T-helper 9 cell (primary cell): Measurements from ENCODE around the gene CTIF.

Experiments used
- DNase-seq: peaks from one replicate; pipeline ENCODE4 v3.0.0-alpha.2; 2020

CTIF gene

DNA sequence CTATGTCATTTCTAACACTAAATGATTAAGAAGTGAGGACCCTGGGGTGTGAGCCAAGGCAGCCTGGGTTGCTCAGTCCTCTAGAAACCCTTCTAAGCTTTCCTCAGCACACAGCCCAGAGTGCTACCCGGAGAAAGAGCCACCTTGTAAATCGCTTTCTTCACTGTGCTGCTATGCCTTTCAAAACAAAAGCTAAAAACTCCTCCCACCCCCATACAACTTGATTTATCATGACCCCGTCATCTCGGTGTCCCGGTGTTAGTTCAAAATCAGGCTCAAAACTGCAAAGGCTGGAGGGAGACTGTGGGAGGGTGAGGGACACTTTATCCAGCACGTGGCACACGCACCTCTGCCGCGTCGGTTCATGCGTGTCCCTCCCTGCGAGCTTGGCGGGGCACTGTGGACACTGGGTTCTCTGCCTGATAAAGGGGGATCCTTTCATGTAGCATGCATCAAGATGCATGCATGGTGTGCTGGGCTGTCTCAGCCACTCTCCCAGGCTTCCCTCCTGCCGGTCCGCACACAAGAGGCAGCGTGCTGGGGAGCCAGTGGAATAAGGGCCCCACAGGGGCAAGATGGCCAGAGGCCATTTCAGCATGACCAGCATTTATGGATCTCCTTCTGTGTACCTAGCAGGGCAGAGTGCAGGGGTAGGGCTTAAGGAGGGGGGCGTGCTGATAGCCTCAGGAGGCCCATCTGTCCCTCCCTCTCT lies 241.5 kb downstream of the CTIF start:
- DNase-seq: no peak

GRCh38 chr18:48780913-48781162 lies 242.0 kb downstream of the CTIF start:
- DNase-seq: no peak

GRCh38 chr18:48781163-48781987 lies 242.5 kb downstream of the CTIF start:
- no peak for DNase-seq

DNA sequence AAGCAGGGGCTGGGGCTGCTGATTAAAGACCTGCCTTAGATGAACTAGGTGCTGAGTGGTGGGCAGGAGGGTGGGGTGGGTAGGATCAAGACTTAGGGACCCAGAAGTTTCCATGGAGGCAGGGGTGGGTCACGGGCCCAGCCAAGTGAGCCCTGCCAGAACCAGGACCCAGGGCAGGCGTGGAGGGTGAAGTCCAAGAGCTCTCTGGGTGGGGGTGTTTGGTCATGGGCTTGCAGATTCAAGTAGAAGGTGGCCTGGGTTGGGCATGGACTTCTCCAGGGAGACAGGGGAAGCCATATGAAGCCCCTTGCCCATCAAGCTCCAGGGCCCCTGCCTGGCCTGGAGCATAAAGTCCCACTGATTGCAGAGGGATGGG lies 243.1 kb downstream of the CTIF start:
- no peak for DNase-seq

DNA sequence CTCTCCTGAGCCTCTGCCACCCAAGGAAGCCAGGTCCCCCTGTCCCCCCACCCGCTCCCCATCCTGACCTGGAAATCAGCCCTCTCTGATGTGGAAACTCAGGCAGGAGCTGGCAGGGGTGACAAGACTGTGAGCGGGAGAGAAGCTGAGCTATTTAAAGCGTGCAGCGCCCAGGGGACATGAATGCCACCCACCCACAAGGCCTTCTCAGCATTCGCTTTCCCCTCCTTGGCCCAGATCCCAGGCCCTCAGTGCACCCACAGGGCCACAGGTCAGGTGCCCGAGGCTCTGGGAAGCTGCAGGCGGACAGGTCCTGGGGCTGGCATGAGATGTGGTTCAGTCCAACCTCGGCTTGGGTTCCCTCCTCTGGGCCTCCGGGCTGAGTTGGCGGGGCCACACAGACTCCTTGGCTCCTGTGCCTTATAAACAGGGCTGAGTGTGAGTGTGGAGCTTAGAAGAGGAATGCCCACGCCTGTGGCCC lies 243.6 kb downstream of the CTIF start:
- no peak for DNase-seq

- DNase-seq: no peak
Measured at GRCh38 chr18:48783616-48784520, 245.0 kb downstream of the CTIF start.

- DNase-seq: no peak
Measured at GRCh38 chr18:48784656-48785055, 245.8 kb downstream of the CTIF start.

- DNase-seq: no peak
Measured at GRCh38 chr18:48785091-48785614, 246.3 kb downstream of the CTIF start.

GRCh38 chr18:48785736-48786454 lies 247.1 kb downstream of the CTIF start:
- no peak for DNase-seq

DNA sequence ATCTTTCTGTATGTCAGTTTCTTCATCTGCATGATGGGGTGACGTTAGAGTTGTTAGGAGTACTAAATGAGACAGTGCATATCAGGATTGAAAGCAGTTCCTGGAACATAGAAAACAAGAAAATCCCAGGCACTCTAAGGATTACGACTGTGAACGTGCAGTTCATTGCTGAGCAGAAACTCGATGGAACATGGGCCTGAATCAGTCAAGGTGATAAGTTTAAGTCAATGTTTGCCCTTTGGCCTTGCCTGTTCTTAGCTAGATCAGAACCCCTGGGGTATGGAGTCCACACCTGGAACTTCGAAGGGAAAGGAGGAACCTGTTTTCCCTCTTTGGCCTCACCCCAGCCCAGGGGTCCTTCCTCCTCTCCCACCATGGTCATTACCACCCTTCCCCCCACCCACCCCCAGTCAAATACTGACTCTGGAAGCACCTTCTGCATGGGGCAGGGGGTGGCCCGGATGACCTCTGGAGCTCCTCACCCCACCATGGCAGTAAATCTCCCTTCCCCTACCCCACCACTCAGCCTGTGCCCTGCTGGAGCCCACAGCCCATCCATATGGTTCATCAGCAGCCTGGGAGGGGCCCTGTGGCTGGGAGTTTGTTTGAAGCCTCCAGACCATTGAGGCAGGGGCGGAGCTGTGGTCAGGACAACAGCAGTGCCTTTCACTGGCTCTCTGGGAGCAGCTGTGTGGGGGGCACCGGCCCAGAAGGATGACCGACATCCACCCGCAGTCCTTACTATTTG lies 247.8 kb downstream of the CTIF start:
- DNase-seq: no peak

GRCh38 chr18:48787203-48788151 lies 248.6 kb downstream of the CTIF start:
- DNase-seq: no peak

DNA sequence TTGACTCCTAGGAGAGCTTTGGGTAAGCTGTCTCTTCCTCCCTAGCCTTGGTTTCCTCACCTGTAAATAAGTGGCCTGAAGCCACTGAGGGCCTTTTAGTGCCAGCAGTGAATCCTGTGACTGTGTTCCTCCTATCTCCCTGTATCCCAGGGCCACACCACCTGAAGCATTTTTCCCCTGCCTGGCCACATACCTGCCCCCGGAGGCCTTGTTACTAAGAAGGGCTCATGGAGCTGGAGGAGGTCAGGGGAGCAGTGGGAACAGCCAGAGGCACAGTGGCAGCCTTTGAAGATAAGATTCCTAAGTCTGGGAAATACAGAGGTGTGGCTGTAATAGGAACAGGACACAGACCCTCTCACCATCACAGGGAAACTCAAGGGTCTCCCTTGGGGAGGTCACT lies 249.5 kb downstream of the CTIF start:
- DNase-seq: no peak

- DNase-seq: no peak
Measured at GRCh38 chr18:48789259-48789812, 250.5 kb downstream of the CTIF start.

DNA sequence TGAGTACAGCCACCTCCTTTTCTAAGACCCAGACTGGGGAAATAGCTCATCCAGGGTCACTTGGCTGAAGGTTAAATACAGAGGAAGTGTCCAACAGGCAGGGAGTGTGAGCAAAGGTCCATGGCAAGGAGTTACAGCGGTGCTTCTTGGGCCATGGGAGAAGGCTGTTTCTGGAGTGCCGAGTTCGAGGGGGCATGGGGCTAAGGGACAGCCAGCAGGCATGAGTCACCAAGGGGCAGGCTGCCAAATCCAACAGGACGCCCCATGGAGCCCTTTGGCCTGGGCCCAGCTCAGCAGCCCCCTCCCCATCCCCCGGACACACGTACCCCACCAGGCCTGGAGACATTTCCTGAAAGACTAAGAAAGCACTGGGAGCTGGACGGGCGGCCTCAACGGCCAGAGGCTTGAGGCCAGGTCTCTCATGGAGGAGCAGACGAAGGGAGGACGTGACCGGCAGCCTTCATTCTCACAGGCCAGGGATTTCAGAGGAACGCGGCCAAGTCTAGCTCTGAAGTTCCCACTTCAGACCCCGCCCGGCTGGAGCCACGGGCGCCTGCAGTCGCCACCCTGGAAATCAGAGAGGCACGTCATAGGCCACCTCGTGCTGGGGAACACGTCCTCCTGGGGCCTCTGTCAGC lies 251.5 kb downstream of the CTIF start:
- no peak for DNase-seq

GRCh38 chr18:48790869-48791635 lies 252.2 kb downstream of the CTIF start:
- DNase-seq: no peak

DNA sequence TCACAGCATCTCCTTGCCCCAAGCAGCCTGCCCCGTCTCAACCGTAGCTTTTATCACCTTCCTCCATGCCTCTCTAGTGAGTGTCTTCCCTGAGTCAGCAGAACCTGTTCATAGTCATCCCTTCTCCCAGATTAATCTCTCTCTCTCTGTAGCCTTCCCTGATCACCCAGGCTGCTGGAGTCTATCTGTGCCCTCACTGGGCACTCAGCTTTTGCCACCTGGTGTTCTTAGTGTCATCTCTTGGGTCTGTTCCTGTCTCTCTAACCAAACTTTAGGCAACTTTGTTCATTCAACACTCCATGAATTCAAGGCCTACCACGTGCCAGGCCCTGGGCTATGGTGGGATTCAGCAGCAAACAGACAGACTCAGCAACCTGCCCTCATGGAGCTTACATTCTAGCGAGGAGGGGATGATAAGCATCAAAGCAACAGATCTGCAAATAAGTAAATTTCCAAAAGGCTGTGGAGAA lies 252.8 kb downstream of the CTIF start:
- no peak for DNase-seq

DNA sequence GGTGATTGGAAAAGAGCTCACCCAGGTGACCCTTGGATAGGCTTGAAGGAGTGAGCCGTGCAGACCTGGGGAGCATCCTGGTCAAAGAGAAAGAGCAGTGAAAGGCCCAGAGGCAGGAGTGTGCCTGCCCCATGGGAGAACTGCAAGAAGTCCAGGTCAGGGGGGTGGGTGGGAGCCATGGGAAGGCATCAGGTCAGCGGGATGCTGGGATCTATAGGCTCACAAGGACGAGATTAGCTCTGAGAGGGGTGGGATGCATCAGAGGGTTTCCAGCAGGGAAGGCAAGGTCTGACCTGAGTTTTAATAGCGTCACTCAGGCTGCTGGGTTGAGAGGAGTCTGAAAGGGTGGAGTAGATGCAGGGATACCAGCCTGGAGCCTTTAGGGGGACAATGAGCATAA lies 253.3 kb downstream of the CTIF start:
- no peak for DNase-seq

- DNase-seq: no peak
Measured at GRCh38 chr18:48792611-48793380, 254.0 kb downstream of the CTIF start.
